Activated gamma-delta T cell treated with anti-CD3 and anti-CD28 coated beads, Interleukin-2, amount 50 U/mL, for 16 hours (primary cell): ENCODE data around the gene TMEM87A.
"Not testable (repeated sequence)": the region's sequence is repeated elsewhere in the genome, so short reads cannot be mapped to it uniquely, and the experiment has no call there.

Experiments used
- DNase-seq: peaks from one replicate; pipeline ENCODE4 v3.0.0-alpha.2; 2020; ENCODE audit warnings: low read depth

The TMEM87A gene

GRCh38 chr15:42270996-42271395 is 2.2 kb downstream of the TMEM87A start:
- DNase-seq: no peak

- DNase-seq: no peak
Observed at GRCh38 chr15:42270551-42270950, 2.7 kb downstream of the TMEM87A start.

GRCh38 chr15:42267286-42267685 is 5.9 kb downstream of the TMEM87A start:
- no peak for DNase-seq

GRCh38 chr15:42264795-42265194 is 8.4 kb downstream of the TMEM87A start:
- no peak for DNase-seq

- DNase-seq: no peak
Observed at GRCh38 chr15:42253300-42253699, 19.9 kb downstream of the TMEM87A start.

GRCh38 chr15:42240823-42241222 is 32.4 kb downstream of the TMEM87A start:
- no peak for DNase-seq

- no peak for DNase-seq
Observed at GRCh38 chr15:42239528-42240182, 33.6 kb downstream of the TMEM87A start.

- no peak for DNase-seq
Observed at GRCh38 chr15:42233107-42233506, 40.1 kb downstream of the TMEM87A start.

- DNase-seq: no peak
Observed at GRCh38 chr15:42232606-42233005, 40.6 kb downstream of the TMEM87A start.

GRCh38 chr15:42231088-42231487 is 42.1 kb downstream of the TMEM87A start:
- DNase-seq: no peak

- DNase-seq: not testable (repeated sequence)
Observed at GRCh38 chr15:42228981-42229380, 44.3 kb downstream of the TMEM87A start.

GRCh38 chr15:42228036-42228435 is 45.2 kb downstream of the TMEM87A start:
- DNase-seq: no peak

GRCh38 chr15:42226648-42227047 is 46.6 kb downstream of the TMEM87A start:
- DNase-seq: no peak

GRCh38 chr15:42220216-42220615 is 53.0 kb downstream of the TMEM87A start:
- DNase-seq: no peak

- DNase-seq: no peak
Observed at GRCh38 chr15:42218953-42219592, 54.2 kb downstream of the TMEM87A start.

- DNase-seq: no peak
Observed at GRCh38 chr15:42217568-42217967, 55.7 kb downstream of the TMEM87A start.

GRCh38 chr15:42215913-42216829 is 57.1 kb downstream of the TMEM87A start:
- no peak for DNase-seq

GRCh38 chr15:42214600-42214999 is 58.6 kb downstream of the TMEM87A start:
- DNase-seq: no peak

GRCh38 chr15:42213511-42213910 is 59.7 kb downstream of the TMEM87A start:
- DNase-seq: no peak

GRCh38 chr15:42210696-42211095 is 62.5 kb downstream of the TMEM87A start:
- DNase-seq: no peak

GRCh38 chr15:42207674-42208579 is 65.3 kb downstream of the TMEM87A start, which contains the start of gene VPS39:
Gene VPS39, minus strand, starts transcription at chr15:42208304. Its CDS starts 151 bp downstream, at chr15:42208153.
- peak; percentile 71 for DNase-seq

GRCh38 chr15:42206406-42206805 is 66.8 kb downstream of the TMEM87A start:
- no peak for DNase-seq
